CD4-positive, alpha-beta T cell treated with Interleukin-4 for 1 hour (primary cell): ENCODE data around the gene USP43.

Experiments
- DNase-seq, 2 donors: peaks; one replicate each; pipeline ENCODE4 v3.0.0-alpha.2; 2020 to 2022

The USP43 gene

DNA sequence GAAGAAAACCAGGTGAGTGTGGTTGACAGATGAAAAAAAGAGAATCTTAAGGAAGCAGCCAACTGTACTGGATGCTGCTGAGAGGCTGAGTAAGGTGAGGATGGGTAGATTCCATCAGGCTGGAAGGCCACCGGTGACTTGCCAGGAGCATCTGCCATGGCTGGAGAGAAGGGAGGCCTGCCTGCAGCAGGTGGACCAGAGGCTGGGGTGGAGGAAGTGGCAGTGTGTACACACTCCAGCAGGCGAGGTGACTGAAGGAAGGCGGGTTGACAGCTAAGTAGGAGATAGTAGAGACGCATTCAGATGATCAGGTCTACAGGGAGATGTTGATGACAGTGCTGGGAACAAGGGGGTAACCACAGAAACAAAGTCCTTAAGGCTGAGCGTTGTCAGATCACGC, 69.5 kb downstream of the USP43 start:
- no peak for DNase-seq

DNA sequence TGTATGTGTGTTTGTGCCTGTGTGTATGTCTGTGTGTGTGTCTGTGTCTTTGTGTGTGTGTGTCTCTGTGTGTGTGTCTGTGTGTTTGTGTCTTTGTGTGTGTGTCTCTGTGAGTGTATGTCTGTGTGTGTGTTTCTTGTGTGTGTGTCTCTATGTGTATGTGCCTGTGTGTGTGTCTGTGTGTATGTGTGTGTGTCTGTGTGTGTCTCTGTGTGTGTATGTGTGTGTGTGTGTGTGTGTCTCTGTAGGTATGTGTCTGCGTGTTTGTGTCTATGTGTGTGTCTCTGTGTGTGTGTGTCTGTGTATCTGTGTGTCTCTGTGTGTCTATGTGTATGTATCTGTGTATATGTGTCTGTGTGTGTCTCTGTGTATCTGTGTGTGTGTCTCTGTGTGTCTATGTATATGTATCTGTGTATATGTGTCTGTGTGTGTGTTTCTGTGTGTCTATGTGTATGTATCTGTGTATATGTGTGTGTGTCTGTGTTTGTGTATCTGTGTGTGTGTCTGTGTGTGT, 70.2 kb downstream of the USP43 start:
- DNase-seq, result no peak

GRCh38 chr17:9725575-9725974, 80.3 kb downstream of the USP43 start:
- no peak for DNase-seq

DNA sequence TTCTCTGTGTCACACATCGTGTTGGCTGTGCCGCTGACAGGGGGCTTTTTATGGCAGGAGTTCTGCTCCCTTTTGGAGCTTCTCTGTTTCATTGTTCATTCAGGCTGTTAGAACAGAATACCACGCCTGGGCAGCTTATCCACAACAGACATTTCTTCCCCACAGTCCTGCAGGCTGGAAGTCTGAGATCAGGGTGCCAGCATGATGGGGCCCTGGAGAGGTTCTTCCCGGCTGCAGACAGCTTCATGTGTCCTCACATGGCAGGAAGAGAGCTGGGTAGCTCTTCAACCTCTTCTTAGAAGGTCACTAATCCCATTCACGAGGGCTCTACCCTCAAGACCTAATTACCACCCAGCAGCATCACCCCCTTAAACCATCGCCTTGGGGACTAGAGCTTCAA, 81.0 kb downstream of the USP43 start:
- no peak for DNase-seq

DNA sequence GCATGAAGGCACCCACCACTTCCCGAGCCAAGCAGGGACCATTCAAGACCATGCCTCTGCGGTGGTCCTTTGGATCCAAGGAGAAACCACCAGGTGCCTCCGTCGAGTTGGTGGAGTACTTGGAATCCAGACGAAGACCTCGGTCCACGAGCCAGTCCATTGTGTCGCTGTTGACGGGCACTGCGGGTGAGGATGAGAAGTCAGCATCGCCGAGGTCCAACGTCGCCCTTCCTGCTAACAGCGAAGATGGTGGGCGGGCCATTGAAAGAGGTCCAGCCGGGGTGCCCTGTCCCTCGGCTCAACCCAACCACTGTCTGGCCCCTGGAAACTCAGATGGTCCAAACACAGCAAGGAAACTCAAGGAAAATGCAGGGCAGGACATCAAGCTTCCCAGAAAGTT, 82.7 kb downstream of the USP43 start:
- no peak for DNase-seq

GRCh38 chr17:9728564-9728963, 83.2 kb downstream of the USP43 start:
- no peak for DNase-seq

GRCh38 chr17:9729034-9729650, 83.8 kb downstream of the USP43 start:
- DNase-seq, result peak in 1 of 2 donors; percentile 39

- no peak for DNase-seq
These were observed 84.6 kb downstream of the USP43 start for GRCh38 chr17:9729735-9730420.

DNA sequence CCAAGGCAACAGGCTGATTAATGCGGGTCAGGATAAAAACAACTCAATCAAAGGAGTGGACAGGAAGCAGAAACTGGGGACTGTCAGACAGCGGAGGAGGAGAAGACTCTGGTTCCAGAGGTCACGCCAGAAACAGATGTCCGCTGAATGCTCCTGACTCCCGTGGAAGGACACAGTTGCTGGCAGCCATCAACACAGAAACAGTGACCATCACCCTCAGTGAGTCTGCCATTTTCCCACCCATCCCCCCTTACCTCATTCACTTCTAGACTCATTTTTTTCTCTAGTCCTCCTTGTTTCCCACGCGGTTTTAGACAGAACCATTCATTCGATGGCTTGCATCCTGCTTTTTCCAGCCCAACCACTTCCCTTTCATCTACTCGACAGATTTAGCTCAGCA, 105.2 kb downstream of the USP43 start:
- no peak for DNase-seq

GRCh38 chr17:9755083-9755482, 109.8 kb downstream of the USP43 start:
- DNase-seq, result no peak

DNA sequence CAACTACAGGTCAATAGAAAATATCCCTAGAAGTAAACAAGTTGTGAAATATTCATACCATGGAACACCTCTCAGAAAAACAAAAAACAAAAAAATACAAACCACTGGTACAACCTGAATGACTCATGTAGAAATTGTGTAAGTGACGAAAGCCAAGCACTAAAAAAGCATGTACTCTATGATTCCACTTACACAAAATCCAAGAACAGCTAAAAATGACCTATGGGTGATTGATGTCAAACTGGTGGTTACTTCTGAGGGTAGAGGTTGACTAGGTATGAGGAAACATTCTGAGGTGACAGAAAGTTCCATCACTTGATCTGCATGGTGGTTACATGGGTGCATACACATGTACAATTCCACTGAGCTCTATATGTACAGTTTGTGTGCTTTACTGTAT, 114.9 kb downstream of the USP43 start:
- DNase-seq, result no peak

- no peak for DNase-seq
These were observed 118.3 kb downstream of the USP43 start for GRCh38 chr17:9763643-9764042.

- no peak for DNase-seq
These were observed 120.0 kb downstream of the USP43 start for GRCh38 chr17:9765322-9765721.

DNA sequence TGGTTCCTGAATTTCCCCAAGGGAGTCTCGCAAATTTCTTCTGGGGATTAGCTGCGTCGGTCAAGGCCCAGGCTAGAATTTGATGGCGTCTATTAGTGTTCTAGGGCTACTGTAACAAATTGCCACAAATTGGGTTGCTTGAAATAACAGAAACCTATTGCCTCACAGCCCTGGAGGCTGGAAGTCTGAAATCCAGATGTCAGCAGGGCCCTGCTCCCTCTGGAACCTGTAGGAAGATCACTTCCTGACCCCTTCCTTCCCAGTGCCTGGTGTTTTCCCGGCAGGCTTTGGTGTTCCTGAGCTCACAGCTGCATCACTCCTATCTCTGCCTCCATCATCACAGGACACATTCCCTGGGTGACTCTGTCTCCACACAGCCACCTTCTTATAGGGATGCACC, 121.7 kb downstream of the USP43 start:
- DNase-seq, result no peak

- DNase-seq, result no peak
These were observed 122.2 kb downstream of the USP43 start for GRCh38 chr17:9767432-9767991.

- DNase-seq, result peak in 1 of 2 donors; percentile 29
These were observed 123.1 kb downstream of the USP43 start for GRCh38 chr17:9768381-9768934.

- no peak for DNase-seq
These were observed 123.8 kb downstream of the USP43 start for GRCh38 chr17:9769036-9769695.

- no peak for DNase-seq
These were observed 126.1 kb downstream of the USP43 start for GRCh38 chr17:9771465-9771864.

DNA sequence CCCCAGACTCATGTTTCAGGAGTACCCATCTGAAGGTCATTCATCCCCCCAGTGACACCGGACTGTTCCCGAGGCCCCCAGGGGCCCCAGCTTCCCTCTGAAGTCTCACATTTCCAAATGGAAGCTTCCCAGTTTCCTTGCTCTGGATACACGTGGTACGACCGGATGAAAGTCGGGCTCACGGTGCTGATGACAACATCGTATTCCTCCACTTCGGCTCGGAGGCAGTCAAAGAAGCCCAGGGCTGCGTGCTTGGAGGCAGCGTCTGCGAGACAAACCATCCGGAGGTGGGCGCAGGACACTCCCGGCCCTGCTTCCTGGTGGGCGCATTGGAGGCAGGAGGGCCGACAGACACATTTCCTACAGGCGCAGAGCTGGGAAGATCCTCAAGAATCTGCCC, 127.3 kb downstream of the USP43 start:
- DNase-seq, result no peak

DNA sequence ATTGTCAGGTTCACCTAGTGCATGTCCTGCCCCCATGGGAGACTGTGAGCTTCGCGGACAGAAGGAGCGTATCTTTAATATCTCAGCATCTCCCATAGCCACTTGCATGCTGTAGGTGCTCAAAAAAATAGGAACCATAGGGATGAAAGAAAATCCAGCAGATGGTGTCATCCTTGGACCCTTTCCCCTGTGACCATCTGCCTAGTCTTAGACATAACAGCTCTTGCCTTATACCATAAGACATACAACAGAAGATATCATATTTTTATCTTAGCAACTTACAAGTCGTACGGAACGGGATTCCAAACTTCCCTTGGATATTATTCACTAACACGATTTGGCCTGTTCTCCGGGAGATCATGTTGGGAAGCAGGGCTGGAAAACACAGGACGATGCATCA, 131.6 kb downstream of the USP43 start:
- DNase-seq, result no peak
